Neural crest cell (in vitro differentiated cells): ENCODE measurements around the gene RNASEH2C. TPM values are rescaled to one million over a fixed set of nuclear protein-coding genes. Genes with fewer than 3 reads are reported as not detected.
A peak's percentile ranks its signal among the peaks of the same experiment; 100 is the strongest.

ENCODE experiments used
- DNase-seq: peaks from one replicate; pipeline ENCODE4 v3.0.0; 2021; ENCODE audit warnings: low read depth, mixed read lengths, low spot score
- H3K27ac Mint-ChIP-seq: one replicate; pipeline ENCODE4 v1.8.0; 2021; ENCODE audit warnings: mild to moderate bottlenecking, mixed read lengths; ENCODE audit not compliant: unreplicated experiment
- H3K27me3 Mint-ChIP-seq: 2 replicates; pipeline ENCODE4 v1.8.0; 2021; ENCODE audit warnings: low read depth, mild to moderate bottlenecking, mixed read lengths
- H3K36me3 Mint-ChIP-seq: 2 replicates; pipeline ENCODE4 v1.8.0; 2021; ENCODE audit warnings: low read depth, mild to moderate bottlenecking, mixed read lengths
- H3K4me1 Mint-ChIP-seq: 2 replicates; pipeline ENCODE4 v1.8.0; 2021; ENCODE audit warnings: mixed read lengths
- H3K4me3 Mint-ChIP-seq: one replicate; pipeline ENCODE4 v1.8.0; 2021; ENCODE audit warnings: mild to moderate bottlenecking, mixed read lengths
- H3K9me3 Mint-ChIP-seq: 2 replicates; pipeline ENCODE4 v1.8.0; 2021; ENCODE audit warnings: mixed read lengths
- total RNA-seq: library from RNA; stranded (reverse); gene quantifications from 2 replicates; pipeline ENCODE4 v1.2.1, GENCODE V29; 2021
- TF ChIP-seq, protein P1 (sequence below): fragments of 200-600 bp; sonication (generic); conservative IDR thresholded peaks from 2 replicates; pipeline ENCODE4 v1.5.0; 2021; ENCODE audit warnings: antibody characterized with exemption, mild to moderate bottlenecking

Gene RNASEH2C
- total RNA-seq, 1 donor from 2014 or later = 72.1 TPM

DNA sequence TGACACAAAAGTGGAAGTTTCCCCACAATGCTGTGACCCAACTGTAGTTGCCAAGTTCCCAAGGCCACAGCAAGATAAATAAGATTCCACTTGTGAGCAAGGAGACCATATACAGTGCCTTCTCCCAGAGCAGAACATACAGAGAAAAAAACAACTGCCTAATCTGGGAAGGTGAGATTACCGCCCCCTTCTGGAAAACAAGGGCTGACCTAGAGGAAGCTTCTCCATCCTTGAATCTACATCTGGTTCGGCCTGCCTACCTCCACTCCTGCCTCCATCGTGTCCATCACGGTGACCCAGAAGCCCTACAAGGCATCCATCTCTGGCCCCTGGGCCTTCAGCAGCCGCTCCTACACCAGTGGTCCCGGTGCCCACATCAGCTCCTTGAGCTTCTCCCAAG lies 6.1 kb upstream of the RNASEH2C start:
- peaks cover 33% of the 10 kb centered on the region for H3K27me3 Mint-ChIP-seq
- TF ChIP-seq, protein P1, sequence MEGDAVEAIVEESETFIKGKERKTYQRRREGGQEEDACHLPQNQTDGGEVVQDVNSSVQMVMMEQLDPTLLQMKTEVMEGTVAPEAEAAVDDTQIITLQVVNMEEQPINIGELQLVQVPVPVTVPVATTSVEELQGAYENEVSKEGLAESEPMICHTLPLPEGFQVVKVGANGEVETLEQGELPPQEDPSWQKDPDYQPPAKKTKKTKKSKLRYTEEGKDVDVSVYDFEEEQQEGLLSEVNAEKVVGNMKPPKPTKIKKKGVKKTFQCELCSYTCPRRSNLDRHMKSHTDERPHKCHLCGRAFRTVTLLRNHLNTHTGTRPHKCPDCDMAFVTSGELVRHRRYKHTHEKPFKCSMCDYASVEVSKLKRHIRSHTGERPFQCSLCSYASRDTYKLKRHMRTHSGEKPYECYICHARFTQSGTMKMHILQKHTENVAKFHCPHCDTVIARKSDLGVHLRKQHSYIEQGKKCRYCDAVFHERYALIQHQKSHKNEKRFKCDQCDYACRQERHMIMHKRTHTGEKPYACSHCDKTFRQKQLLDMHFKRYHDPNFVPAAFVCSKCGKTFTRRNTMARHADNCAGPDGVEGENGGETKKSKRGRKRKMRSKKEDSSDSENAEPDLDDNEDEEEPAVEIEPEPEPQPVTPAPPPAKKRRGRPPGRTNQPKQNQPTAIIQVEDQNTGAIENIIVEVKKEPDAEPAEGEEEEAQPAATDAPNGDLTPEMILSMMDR = no peak
- H3K4me1 Mint-ChIP-seq = no peaks in the 10 kb centered on the region
- H3K27ac Mint-ChIP-seq = no peak overlapping the region
- no peak for DNase-seq
- H3K9me3 Mint-ChIP-seq = peaks cover under 1% of the 10 kb centered on the region
- H3K36me3 Mint-ChIP-seq = no peaks in the 10 kb centered on the region
- H3K4me3 Mint-ChIP-seq = no peak overlapping the region

DNA sequence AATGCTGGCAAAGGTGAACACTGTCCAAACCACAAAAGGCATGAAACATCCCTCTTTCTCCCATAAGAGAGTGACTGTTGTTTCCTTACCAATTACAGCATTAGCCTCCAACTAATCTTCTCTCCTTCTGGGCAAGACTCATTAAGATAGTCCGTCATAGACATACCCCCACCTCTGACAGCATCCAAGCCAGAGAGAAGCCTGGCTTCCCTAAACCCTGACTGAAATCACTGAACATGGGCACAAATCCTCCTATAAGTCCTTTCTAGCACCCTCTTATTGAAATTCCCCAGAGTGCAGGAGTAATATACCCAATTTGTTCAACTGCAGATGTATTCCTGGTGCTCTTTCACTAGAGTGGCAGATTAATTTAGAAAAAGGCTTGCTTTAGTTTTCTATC lies 1.7 kb upstream of the RNASEH2C start:
- peak overlapping the region; percentile 72 for H3K4me3 Mint-ChIP-seq
- peaks cover 3% of the 10 kb centered on the region for H3K36me3 Mint-ChIP-seq
- peaks cover 18% of the 10 kb centered on the region for H3K27me3 Mint-ChIP-seq
- H3K9me3 Mint-ChIP-seq = no peaks in the 10 kb centered on the region
- no peak overlapping the region for H3K27ac Mint-ChIP-seq
- peaks cover 27% of the 10 kb centered on the region for H3K4me1 Mint-ChIP-seq
- DNase-seq = no peak
- TF ChIP-seq, protein P1 = no peak

DNA sequence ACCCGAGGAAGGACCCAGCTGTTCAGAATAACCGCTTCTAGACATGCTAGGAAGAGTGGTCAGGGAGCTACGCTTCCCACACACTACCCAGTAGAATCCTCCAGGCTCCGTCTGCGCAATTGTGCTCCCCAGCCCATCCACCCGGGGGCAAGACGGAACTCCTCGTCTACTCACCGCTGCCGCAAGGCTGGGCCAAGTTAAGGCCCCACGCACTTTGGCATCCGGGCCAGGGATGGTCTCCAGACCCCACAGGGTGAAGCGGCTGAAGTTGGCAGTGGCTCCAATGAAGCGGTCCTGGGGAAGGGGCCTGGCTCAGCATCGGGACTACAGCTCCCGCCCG lies 757 bp downstream of the RNASEH2C start:
- Mint-ChIP-seq H3K27me3 (peaks cover 11% of the 10 kb centered on the region), H3K36me3 (peaks cover 11% of the 10 kb centered on the region), H3K9me3 (no peaks in the 10 kb centered on the region), H3K4me1 (peaks cover 30% of the 10 kb centered on the region), H3K4me3 (peak overlapping the region; percentile 96), H3K27ac (peak overlapping the region; percentile 84)
- TF ChIP-seq, protein P1 = no peak
- no peak for DNase-seq

DNA sequence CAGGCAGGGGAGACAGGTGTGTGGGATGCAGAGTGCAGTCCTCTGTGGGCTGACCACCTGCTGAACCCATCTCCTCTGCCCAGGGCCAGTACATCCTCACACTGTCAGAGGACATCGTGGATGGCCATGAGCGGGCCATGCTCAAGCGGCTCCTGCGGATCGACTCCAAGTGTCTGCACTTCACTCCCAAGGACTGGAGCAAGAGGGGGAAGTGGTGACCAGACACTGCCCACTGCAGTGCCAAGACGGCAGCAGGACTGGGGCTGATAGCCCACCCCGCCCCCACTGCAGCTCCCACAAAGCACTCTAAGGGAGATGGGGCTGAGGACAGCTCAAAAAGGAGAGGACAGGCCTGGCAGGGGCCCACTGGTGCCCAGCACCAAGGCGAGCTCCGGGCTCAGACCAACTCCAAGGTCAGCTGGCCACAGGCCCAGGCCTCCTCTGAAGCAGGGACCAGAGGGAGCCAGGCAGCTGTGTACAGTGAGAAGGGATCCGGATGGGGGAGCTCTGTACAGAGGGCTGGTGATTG lies 1.6 kb downstream of the RNASEH2C start:
- peaks cover 9% of the 10 kb centered on the region for H3K27me3 Mint-ChIP-seq
- H3K9me3 Mint-ChIP-seq = no peaks in the 10 kb centered on the region
- no peak for DNase-seq
- TF ChIP-seq, protein P1 = no peak
- H3K27ac Mint-ChIP-seq = no peak overlapping the region
- peaks cover 30% of the 10 kb centered on the region for H3K4me1 Mint-ChIP-seq
- H3K4me3 Mint-ChIP-seq = peak overlapping the region; percentile 96
- peaks cover 16% of the 10 kb centered on the region for H3K36me3 Mint-ChIP-seq

DNA sequence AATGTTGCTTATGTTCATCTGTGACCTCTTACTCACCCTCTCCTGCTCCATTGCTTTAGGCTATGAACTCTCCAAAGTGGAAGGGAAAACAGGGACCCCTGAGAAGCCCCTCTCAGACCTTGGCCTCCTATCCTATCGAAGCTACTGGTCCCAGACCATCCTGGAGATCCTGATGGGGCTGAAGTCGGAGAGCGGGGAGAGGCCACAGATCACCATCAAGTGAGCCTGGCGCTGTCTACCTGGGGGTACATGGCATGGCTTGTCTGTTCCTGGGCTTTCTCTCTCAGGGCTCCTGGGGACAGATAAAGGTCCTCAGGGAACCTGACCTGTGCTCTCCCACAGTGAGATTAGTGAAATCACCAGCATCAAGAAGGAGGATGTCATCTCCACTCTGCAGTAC lies 2.1 kb downstream of the RNASEH2C start:
- Mint-ChIP-seq H3K9me3 (no peaks in the 10 kb centered on the region), H3K27me3 (peaks cover 6% of the 10 kb centered on the region), H3K27ac (no peak overlapping the region), H3K4me3 (peak overlapping the region; percentile 96), H3K36me3 (peaks cover 16% of the 10 kb centered on the region), H3K4me1 (peaks cover 33% of the 10 kb centered on the region)
- TF ChIP-seq, protein P1 = no peak
- DNase-seq = no peak
